HepG2 (cell line): ENCODE results near the gene GRK5. TPM values are rescaled to one million over a fixed set of nuclear protein-coding genes. Genes with fewer than 3 reads are reported as not detected.

Experiments
- BRCA1 ChIP-seq: sonication (generic); formaldehyde crosslinking; IDR thresholded peaks from 2 replicates; pipeline ENCODE4 v1.4.0; 2020; ENCODE audit warnings: missing genetic modification reagents
- ETV5 ChIP-seq: IDR thresholded peaks from 2 replicates; pipeline ENCODE4 v1.6.1; 2018; ENCODE audit warnings: missing biosample characterization, missing genetic modification reagents, inconsistent platforms, borderline replicate concordance
- HNF4G ChIP-seq, 2 experiments: sonication (generic) in 1 of 2; formaldehyde crosslinking in 1 of 2; IDR thresholded peaks; 2 replicates each; pipeline versions ENCODE4 v1.4.0 to v1.6.1; 2011 to 2020; ENCODE audit warnings: borderline replicate concordance in 2 of 2, low read depth in 2 of 2, mild to moderate bottlenecking in 2 of 2, low read length in 1 of 2, missing genetic modification reagents in 1 of 2, moderate library complexity in 1 of 2
- MXD1 ChIP-seq: sonication (generic); formaldehyde crosslinking; IDR thresholded peaks from 2 replicates; pipeline ENCODE4 v1.4.0; 2020; ENCODE audit warnings: mild to moderate bottlenecking, missing genetic modification reagents
- PHB2 ChIP-seq: fragments of 450-650 bp; IDR thresholded peaks from 2 replicates; pipeline ENCODE4 v1.6.1; 2018; ENCODE audit not compliant: partially characterized antibody
- PHF5A ChIP-seq: IDR thresholded peaks from one replicate; pipeline ENCODE4 v1.6.1; 2018; ENCODE audit warnings: low read depth, missing genetic modification reagents; ENCODE audit not compliant: unreplicated experiment
- TFDP1 ChIP-seq: IDR thresholded peaks from 2 replicates; pipeline ENCODE4 v1.6.1; 2016; ENCODE audit warnings: missing compliant biosample characterization, missing genetic modification reagents, borderline replicate concordance
- ZBTB33 ChIP-seq: sonication (generic); formaldehyde crosslinking; IDR thresholded peaks from 2 replicates; pipeline ENCODE4 v1.4.0; 2020; ENCODE audit warnings: missing genetic modification reagents
- ZBTB40 ChIP-seq, 2 experiments: fragments of 450-650 bp in 1 of 2; sonication (generic) in 1 of 2; formaldehyde crosslinking in 1 of 2; IDR thresholded peaks; 2 replicates each; pipeline versions ENCODE4 v1.6.1 to v1.8.0; 2016 to 2022; ENCODE audit warnings: antibody characterized with exemption in 1 of 2, mild to moderate bottlenecking in 1 of 2, missing genetic modification reagents in 1 of 2
- ZNF281 ChIP-seq: sonication (generic); formaldehyde crosslinking; IDR thresholded peaks from 2 replicates; pipeline ENCODE4 v1.4.0; 2020; ENCODE audit warnings: missing genetic modification reagents, borderline replicate concordance
- ZNF296 ChIP-seq: sonication (generic); formaldehyde crosslinking; conservative IDR thresholded peaks from 2 replicates; pipeline ENCODE4 v1.5.0; 2020; ENCODE audit warnings: mild to moderate bottlenecking, missing genetic modification reagents
- polyA plus RNA-seq, 8 experiments: library from polyadenylated mRNA; depleted of rRNA in 3 of 8; stranded (reverse) in 7 of 8; unstranded in 1 of 8; fragments of >200 nt; fragmentation: Illumina TruSeq in 4 of 8; extraction: Trizol in 4 of 8; gene quantifications; 2 replicates each; pipeline versions ENCODE4 v1.2.1 to v1.2.3, GENCODE V29; 2011 to 2016; ENCODE audit warnings: low read depth in 4 of 8, missing spikeins in 1 of 8, mixed read lengths in 1 of 8; ENCODE audit not compliant: insufficient read depth in 1 of 8
- total RNA-seq, 5 experiments: library from RNA; depleted of rRNA; stranded (reverse); fragments of >200 nt; fragmentation: Illumina TruSeq; extraction: Trizol; gene quantifications; 2 replicates each; pipeline ENCODE4 v1.2.3, GENCODE V29; 2016; ENCODE audit warnings: low read depth in 1 of 5

The GRK5 gene
- total and polyA plus RNA-seq, 2 of the 13 experiments (the other 11 are each of a cell fraction or from before 2014, with no cell fraction given), result 10.4 to 12.6 TPM

- no peak for TF ChIP-seq PHF5A (CRISPR knock-in tag)
- TF ChIP-seq ZNF281 (CRISPR knock-in tag), result no peak
- TF ChIP-seq BRCA1 (CRISPR knock-in tag), result no peak
- peak; percentile 78; the same call in 1 of the 2 replicates for TF ChIP-seq TFDP1
- no peak for TF ChIP-seq ZNF296 (CRISPR knock-in tag)
- TF ChIP-seq MXD1, result no peak
- TF ChIP-seq ZBTB40 (IDR thresholded peaks at IDR 0.05), result no peak
- no peak for TF ChIP-seq ZBTB40 (CRISPR knock-in tag; IDR thresholded peaks at IDR 0.05)
- TF ChIP-seq ETV5 (CRISPR knock-in tag), result peak; percentile 88
- no peak for TF ChIP-seq ZBTB33 (CRISPR knock-in tag)
- TF ChIP-seq PHB2, result no peak
- peak; percentile 67 for TF ChIP-seq HNF4G (IDR thresholded peaks at IDR 0.05; ENCODE audit: borderline replicate concordance, low read depth, low read length)
- peak; percentile 64; the same call in 1 of the 2 replicates for TF ChIP-seq HNF4G (CRISPR knock-in tag; IDR thresholded peaks at IDR 0.05; ENCODE audit: borderline replicate concordance, low read depth)
These were observed 63.5 kb downstream of the GRK5 start (continued) for GRCh38 chr10:119270762-119271366.
